ENCODE data around the gene TEAD1. TPM values are rescaled to one million over a fixed set of nuclear protein-coding genes. Genes with fewer than 3 reads are reported as not detected.

The TEAD1 gene
- total and polyA plus RNA-seq, 4 donors, result 9.1 to 38.4 (median 10.7) TPM

GRCh38 chr11:12694183-12694531 is 19.9 kb downstream of the TEAD1 start:
- H3K36me3 ChIP-seq (ENCODE audit: control insufficient read depth in 4 of 4, insufficient read depth in 3 of 4, low read depth in 1 of 4, low read length in 3 of 4), result no peaks in the 10 kb centered on the region
- H3K4me1 ChIP-seq (ENCODE audit: control insufficient read depth in 4 of 4, insufficient read depth in 4 of 4, low read length in 3 of 4), result peaks cover 17 to 45% (median 26%) of the 10 kb centered on the region in 4 donors
- WGBS, result 17% methylated on average over 6 of the region's 6 CpGs
- H3K27me3 ChIP-seq (ENCODE audit: control insufficient read depth in 4 of 4, insufficient read depth in 4 of 4, low read length in 3 of 4), result no peaks in the 10 kb centered on the region
- H3K9ac ChIP-seq (ENCODE audit: low read depth in 1 of 2, low read length in 2 of 2), result peak overlapping the region; percentile 7 to 94
- TF ChIP-seq TAF1 (conservative IDR thresholded peaks at IDR 0.05), result peak; percentile 59
- TF ChIP-seq FOXA2 (IDR thresholded peaks at IDR 0.05), result no peak
- TF ChIP-seq REST (IDR thresholded peaks at IDR 0.05), result peak; percentile 19
- TF ChIP-seq NR2F2 (IDR thresholded peaks at IDR 0.05), result no peak
- peak; percentile 27 for TF ChIP-seq YY1 (IDR thresholded peaks at IDR 0.05)
- TF ChIP-seq FOXA1 (IDR thresholded peaks at IDR 0.05), result no peak
- peak in 1 of 2 donors; percentile 7 for TF ChIP-seq HNF4A (conservative IDR thresholded peaks at IDR 0.05)
- no peak for DNase-seq (ENCODE audit: low spot score)
- H3K4me3 ChIP-seq (ENCODE audit: low read depth in 1 of 3, low read length in 3 of 3), result no peak overlapping the region
- peak overlapping the region; percentile 97 to 100 for H3K27ac ChIP-seq (ENCODE audit: low read depth in 1 of 2, low read length in 2 of 2)
- no peaks in the 10 kb centered on the region for H3K9me3 ChIP-seq (ENCODE audit: control insufficient read depth in 4 of 4, low read length in 3 of 4)

GRCh38 chr11:12695221-12695794 is 21.1 kb downstream of the TEAD1 start:
- Histone ChIP-seq H3K36me3 (ENCODE audit: control insufficient read depth in 4 of 4, insufficient read depth in 3 of 4, low read depth in 1 of 4, low read length in 3 of 4) (no peaks in the 10 kb centered on the region), H3K4me1 (ENCODE audit: control insufficient read depth in 4 of 4, insufficient read depth in 4 of 4, low read length in 3 of 4) (peaks cover 17 to 45% (median 26%) of the 10 kb centered on the region in 4 donors), H3K9ac (ENCODE audit: low read depth in 1 of 2, low read length in 2 of 2) (peak overlapping the region; percentile 42 to 94), H3K27ac (ENCODE audit: low read depth in 1 of 2, low read length in 2 of 2) (peak overlapping the region; percentile 97 to 100), H3K27me3 (ENCODE audit: control insufficient read depth in 4 of 4, insufficient read depth in 4 of 4, low read length in 3 of 4) (no peaks in the 10 kb centered on the region), H3K9me3 (ENCODE audit: control insufficient read depth in 4 of 4, low read length in 3 of 4) (no peaks in the 10 kb centered on the region), H3K4me3 (ENCODE audit: low read depth in 1 of 3, low read length in 3 of 3) (peak overlapping the region in 1 of 3 donors; percentile 3)
- no peak for DNase-seq (ENCODE audit: low spot score)
- no peak for TF ChIP-seq RAD21 (IDR thresholded peaks at IDR 0.05)
- WGBS, result 30% methylated on average over 2 of the region's 2 CpGs

- Histone ChIP-seq H3K4me1 (ENCODE audit: control insufficient read depth in 4 of 4, insufficient read depth in 4 of 4, low read length in 3 of 4) (peaks cover 17 to 45% (median 26%) of the 10 kb centered on the region in 4 donors), H3K27ac (ENCODE audit: low read depth in 1 of 2, low read length in 2 of 2) (peak overlapping the region; percentile 97 to 100), H3K9me3 (ENCODE audit: control insufficient read depth in 4 of 4, low read length in 3 of 4) (no peaks in the 10 kb centered on the region), H3K36me3 (ENCODE audit: control insufficient read depth in 4 of 4, insufficient read depth in 3 of 4, low read depth in 1 of 4, low read length in 3 of 4) (no peaks in the 10 kb centered on the region), H3K9ac (ENCODE audit: low read depth in 1 of 2, low read length in 2 of 2) (peak overlapping the region in 1 of 2 donors; percentile 94), H3K4me3 (ENCODE audit: low read depth in 1 of 3, low read length in 3 of 3) (no peak overlapping the region), H3K27me3 (ENCODE audit: control insufficient read depth in 4 of 4, insufficient read depth in 4 of 4, low read length in 3 of 4) (no peaks in the 10 kb centered on the region)
- TF ChIP-seq GABPA (IDR thresholded peaks at IDR 0.05 in 1 of 2, conservative IDR thresholded peaks at IDR 0.05 in 1 of 2) (no peak), TAF1 (conservative IDR thresholded peaks at IDR 0.05) (no peak), ZBTB33 (IDR thresholded peaks at IDR 0.05) (no peak), RXRA (IDR thresholded peaks at IDR 0.05) (peak in 1 of 2 donors; percentile 19), MAX (IDR thresholded peaks at IDR 0.05) (no peak), HNF4A (conservative IDR thresholded peaks at IDR 0.05) (peak in 1 of 2 donors; percentile 27), CTCF (IDR thresholded peaks at IDR 0.05; ENCODE audit: low read depth, low read length, missing input control) (no peak), NR2F2 (IDR thresholded peaks at IDR 0.05) (no peak), YY1 (IDR thresholded peaks at IDR 0.05) (no peak), SP1 (IDR thresholded peaks at IDR 0.05) (no peak), EGR1 (IDR thresholded peaks at IDR 0.05; ENCODE audit: low read depth in 2 of 2) (no peak)
- DNase-seq (ENCODE audit: low spot score), result no peak
- 56% methylated on average over 3 of the region's 3 CpGs for WGBS
Measured at GRCh38 chr11:12695873-12696272, 21.7 kb downstream of the TEAD1 start.

All from liver (tissue), 9 donors.